Measurements from ENCODE around the gene BAZ2B. TPM values are rescaled to one million over a fixed set of nuclear protein-coding genes. Genes with fewer than 3 reads are reported as not detected.

Gene BAZ2B
- total RNA-seq, 1 experiment from 2014 or later = 19.9 TPM

GRCh38 chr2:159508140-159508539 is 108.2 kb downstream of the BAZ2B start:
- DNase-seq (ENCODE audit: low read depth, low spot score) = no peak
- H3K4me3 ChIP-seq (replicated peaks in 1 of 2; ENCODE audit: low read depth in 1 of 2, low read length in 2 of 2) = no peak overlapping the region
- no peak overlapping the region for H2AFZ ChIP-seq (ENCODE audit: low read depth, low read length, poor library complexity, severe bottlenecking)
- H4K20me1 ChIP-seq (ENCODE audit: insufficient read depth) = no peaks in the 10 kb centered on the region
- TF ChIP-seq POLR2A (IDR thresholded peaks at IDR 0.05; ENCODE audit: borderline replicate concordance, extremely low read depth, insufficient read depth, insufficient read length) = no peak
- no peak for TF ChIP-seq SP1 (IDR thresholded peaks at IDR 0.05; ENCODE audit: low read depth)
- TF ChIP-seq CBX3 (IDR thresholded peaks at IDR 0.05; ENCODE audit: low read depth) = no peak
- no peak for TF ChIP-seq ELF1 (IDR thresholded peaks at IDR 0.05; ENCODE audit: borderline replicate concordance, low read depth)
- no peak for TF ChIP-seq SRF (IDR thresholded peaks at IDR 0.05; ENCODE audit: low read depth)
- no peak for TF ChIP-seq POLR2AphosphoS5 (IDR thresholded peaks at IDR 0.05; ENCODE audit: low read depth, low read length)
- no peak for TF ChIP-seq FOSL1 (IDR thresholded peaks at IDR 0.05; ENCODE audit: low read depth)
- TF ChIP-seq ZFX (IDR thresholded peaks at IDR 0.05) = no peak
- TF ChIP-seq RAD21 (IDR thresholded peaks at IDR 0.05; ENCODE audit: low read depth) = no peak
- no peak for TF ChIP-seq ZNF274 (IDR thresholded peaks at IDR 0.05; ENCODE audit: low read depth, low read length)
- TF ChIP-seq TCF7L2 (IDR thresholded peaks at IDR 0.05; ENCODE audit: borderline replicate concordance, extremely low read depth, insufficient read depth, insufficient read length) = no peak
- no peak for TF ChIP-seq EGR1 (IDR thresholded peaks at IDR 0.05; ENCODE audit: low read depth)
- H3K27ac ChIP-seq (ENCODE audit: low read depth, low read length) = no peak overlapping the region
- no peaks in the 10 kb centered on the region for H3K79me2 ChIP-seq (ENCODE audit: insufficient read depth, low read length)
- ChIA-PET CTCF (no interaction called here), RAD21 (ENCODE audit: low non-redundant PET in 1 of 2, low total read pairs in 2 of 2, uncharacterized antibody in 2 of 2, unreplicated experiment in 2 of 2) (no interaction called here), POLR2A (no interaction called here)
- H3K9me2 ChIP-seq (ENCODE audit: insufficient read depth) = no peaks in the 10 kb centered on the region
- H3K36me3 ChIP-seq (ENCODE audit: control insufficient read depth in 1 of 2, insufficient read depth in 2 of 2, low read length in 2 of 2) = no peaks in the 10 kb centered on the region
- no peak for ATAC-seq
- H3K4me1 ChIP-seq (ENCODE audit: control insufficient read depth in 1 of 2, insufficient read depth in 2 of 2, low read length in 2 of 2) = peaks cover 0 to 14% of the 10 kb centered on the region in 2 experiments; a peak in 2 of 4 replicates
- no peak overlapping the region for H3K4me2 ChIP-seq (ENCODE audit: low read length)
- H3K9me3 ChIP-seq (ENCODE audit: control insufficient read depth in 1 of 2, insufficient read depth in 1 of 2, low read depth in 1 of 2, low read length in 2 of 2) = no peaks in the 10 kb centered on the region
- no peak overlapping the region for H3K9ac ChIP-seq (ENCODE audit: low read length)
- H3K27me3 ChIP-seq (ENCODE audit: insufficient read depth, low read length) = no peaks in the 10 kb centered on the region
- no TSS peak for BruUV-seq (replicated peaks)
- intact Hi-C loops (cut with micrococcal nuclease) = no loop called here

DNA sequence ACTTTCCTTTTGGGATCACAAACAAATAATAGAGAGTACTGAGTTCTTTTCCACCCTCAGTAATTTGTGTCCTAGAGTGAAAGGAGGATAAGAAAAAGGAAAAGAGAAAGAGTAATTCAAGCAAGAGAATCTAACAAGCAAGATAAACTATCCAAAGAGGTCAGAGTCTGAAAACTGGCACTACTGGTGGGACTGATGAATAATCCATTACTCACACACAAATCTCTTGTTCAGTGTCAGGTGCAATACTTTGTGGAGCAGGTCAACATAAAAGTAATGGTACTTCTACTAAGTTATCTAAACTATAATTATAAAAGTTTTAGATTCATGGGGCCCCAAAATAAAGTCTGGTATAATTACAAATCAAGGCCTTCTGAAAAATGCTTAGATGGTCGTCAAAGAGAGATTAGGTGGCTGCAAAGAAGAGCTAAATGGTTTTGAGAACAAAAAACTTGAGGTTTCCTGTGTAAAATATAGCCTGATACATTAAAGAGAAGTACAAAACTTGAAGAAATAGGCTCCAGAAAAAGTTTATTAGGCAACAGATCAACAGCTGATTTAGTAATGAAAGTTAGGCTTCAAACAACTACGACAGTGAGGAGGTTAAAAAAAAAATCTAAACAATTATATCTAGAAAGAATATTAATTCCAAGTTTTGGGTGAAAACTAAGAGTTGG is 109.4 kb downstream of the BAZ2B start:
- Histone ChIP-seq H3K4me3 (replicated peaks in 1 of 2; ENCODE audit: low read depth in 1 of 2, low read length in 2 of 2) (no peak overlapping the region), H3K9ac (ENCODE audit: low read length) (no peak overlapping the region), H4K20me1 (ENCODE audit: insufficient read depth) (no peaks in the 10 kb centered on the region), H3K36me3 (ENCODE audit: control insufficient read depth in 1 of 2, insufficient read depth in 2 of 2, low read length in 2 of 2) (no peaks in the 10 kb centered on the region), H3K9me2 (ENCODE audit: insufficient read depth) (no peaks in the 10 kb centered on the region), H3K79me2 (ENCODE audit: insufficient read depth, low read length) (no peaks in the 10 kb centered on the region), H3K27ac (ENCODE audit: low read depth, low read length) (no peak overlapping the region), H3K4me2 (ENCODE audit: low read length) (peak overlapping the region; percentile 41), H3K9me3 (ENCODE audit: control insufficient read depth in 1 of 2, insufficient read depth in 1 of 2, low read depth in 1 of 2, low read length in 2 of 2) (no peaks in the 10 kb centered on the region), H3K27me3 (ENCODE audit: insufficient read depth, low read length) (no peaks in the 10 kb centered on the region), H3K4me1 (ENCODE audit: control insufficient read depth in 1 of 2, insufficient read depth in 2 of 2, low read length in 2 of 2) (peaks cover 0 to 14% of the 10 kb centered on the region in 2 experiments; a peak in 2 of 4 replicates), H2AFZ (ENCODE audit: low read depth, low read length, poor library complexity, severe bottlenecking) (no peak overlapping the region)
- RAD21 ChIA-PET (ENCODE audit: low non-redundant PET in 1 of 2, low total read pairs in 2 of 2, uncharacterized antibody in 2 of 2, unreplicated experiment in 2 of 2) = interaction anchor here in 1 of 2 experiments (1.0 kb wide), 1 partner anchor 205 kb away, joined by 4 read pairs; the partner anchor contains the start of gene MARCHF7
- intact Hi-C loops (cut with micrococcal nuclease) = no loop called here
- POLR2A ChIA-PET = no interaction called here
- peak; percentile 71 for ATAC-seq
- no TSS peak for BruUV-seq (replicated peaks)
- CTCF ChIA-PET = no interaction called here
- DNase-seq (ENCODE audit: low read depth, low spot score) = peak; percentile 31
- no peak for TF ChIP-seq YY1 (IDR thresholded peaks at IDR 0.05; ENCODE audit: extremely low read depth, insufficient replicate concordance, low read depth, low read length)
- TF ChIP-seq EZH2 (IDR thresholded peaks at IDR 0.05) = no peak
- no peak for TF ChIP-seq ZNF274 (IDR thresholded peaks at IDR 0.05; ENCODE audit: low read depth, low read length)
- TF ChIP-seq CBX3 (IDR thresholded peaks at IDR 0.05; ENCODE audit: low read depth) = peak; percentile 80; the same call in 1 of the 2 replicates
- no peak for TF ChIP-seq MAX (IDR thresholded peaks at IDR 0.05)
- TF ChIP-seq JUND (IDR thresholded peaks at IDR 0.05) = peak; percentile 85
- TF ChIP-seq SIN3A (IDR thresholded peaks at IDR 0.05; ENCODE audit: low read depth) = peak; percentile 38; the same call in 1 of the 2 replicates
- peak; percentile 83 for TF ChIP-seq SP1 (IDR thresholded peaks at IDR 0.05; ENCODE audit: low read depth)
- TF ChIP-seq EGR1 (IDR thresholded peaks at IDR 0.05; ENCODE audit: low read depth) = no peak
- TF ChIP-seq POLR2A (IDR thresholded peaks at IDR 0.05; ENCODE audit: borderline replicate concordance, extremely low read depth, insufficient read depth, insufficient read length) = no peak
- TF ChIP-seq FOSL1 (IDR thresholded peaks at IDR 0.05; ENCODE audit: low read depth) = peak; percentile 95
- TF ChIP-seq ATF3 (IDR thresholded peaks at IDR 0.05) = no peak
- no peak for TF ChIP-seq CTCF (IDR thresholded peaks at IDR 0.05 in 2 of 3, conservative IDR thresholded peaks at IDR 0.05 in 1 of 3; ENCODE audit: borderline replicate concordance in 1 of 3, insufficient read depth in 1 of 3, low read depth in 2 of 3, low read length in 2 of 3)
- peak; percentile 75 for TF ChIP-seq SRF (IDR thresholded peaks at IDR 0.05; ENCODE audit: low read depth)
- peak; percentile 61; the same call in 1 of the 2 replicates for TF ChIP-seq CEBPB (IDR thresholded peaks at IDR 0.05; ENCODE audit: low read depth)
